Suppressor macrophage treated with lipopolysaccharide for 4 hours (primary cell): ENCODE results near the gene POLG2.
"Not testable (repeated sequence)": the region's sequence is repeated elsewhere in the genome, so short reads cannot be mapped to it uniquely, and the experiment has no call there.

Source experiments
- DNase-seq: peaks from one replicate; pipeline ENCODE4 v3.0.0-alpha.2; 2020

POLG2 gene

GRCh38 chr17:64505340-64506200 lies 8.7 kb upstream of the POLG2 start:
- peak; percentile 95 for DNase-seq

GRCh38 chr17:64504769-64505339 lies 8.0 kb upstream of the POLG2 start:
- DNase-seq: no peak

- no peak for DNase-seq
Measured at GRCh38 chr17:64503821-64504768, 7.2 kb upstream of the POLG2 start.

- no peak for DNase-seq
Measured at GRCh38 chr17:64503341-64503740, 6.5 kb upstream of the POLG2 start.

GRCh38 chr17:64502809-64503208 lies 6.0 kb upstream of the POLG2 start:
- no peak for DNase-seq

- no peak for DNase-seq
Measured at GRCh38 chr17:64502021-64502420, 5.2 kb upstream of the POLG2 start.

GRCh38 chr17:64500862-64501765 lies 4.3 kb upstream of the POLG2 start:
- DNase-seq: no peak

GRCh38 chr17:64500487-64500859 lies 3.6 kb upstream of the POLG2 start:
- no peak for DNase-seq

GRCh38 chr17:64499805-64500486 lies 3.1 kb upstream of the POLG2 start:
- DNase-seq: no peak

- no peak for DNase-seq
Measured at GRCh38 chr17:64498308-64499203, 1.7 kb upstream of the POLG2 start.

GRCh38 chr17:64497565-64498035 lies 746 bp upstream of the POLG2 start:
- DNase-seq: no peak

- peak; percentile 46 for DNase-seq
Measured at GRCh38 chr17:64496348-64496785, 487 bp downstream of the POLG2 start.

- not testable (repeated sequence) for DNase-seq
Measured at GRCh38 chr17:64495300-64495699, 1.6 kb downstream of the POLG2 start.

- no peak for DNase-seq
Measured at GRCh38 chr17:64494121-64494520, 2.7 kb downstream of the POLG2 start.

- DNase-seq: peak; percentile 37
Measured at GRCh38 chr17:64492481-64493109, 4.3 kb downstream of the POLG2 start.

GRCh38 chr17:64491994-64492393 lies 4.9 kb downstream of the POLG2 start:
- DNase-seq: peak; percentile 79

GRCh38 chr17:64491034-64491860 lies 5.6 kb downstream of the POLG2 start:
- DNase-seq: peak; percentile 71

GRCh38 chr17:64488301-64488700 lies 8.6 kb downstream of the POLG2 start:
- DNase-seq: no peak

GRCh38 chr17:64484380-64484779 lies 12.5 kb downstream of the POLG2 start:
- no peak for DNase-seq
